ENCODE measurements around the gene SOAT2. TPM values are rescaled to one million over a fixed set of nuclear protein-coding genes. Genes with fewer than 3 reads are reported as not detected.

SOAT2 gene
- total and polyA plus RNA-seq, 2 donors (not counting 3 experiments of a cell fraction or from before 2014, with no cell fraction given): not detected

GRCh38 chr12:53062011-53062961 lies 41.0 kb upstream of the SOAT2 start:
- FAIRE-seq (no peak), DNase-seq (ENCODE audit: low read depth, low spot score) (no peak)
- Histone ChIP-seq H3K36me3 (ENCODE audit: control insufficient read depth in 2 of 2, extremely low read depth in 1 of 2, insufficient read depth in 2 of 2, low read length in 2 of 2) (peaks cover 5 to 46% of the 10 kb centered on the region in 2 experiments), H4K20me1 (replicated peaks; ENCODE audit: control insufficient read depth, extremely low read depth, insufficient read depth, low read length) (no peaks in the 10 kb centered on the region), H3K27ac (ENCODE audit: insufficient read depth, low read depth, low read length) (no peak overlapping the region), H3K9me3 (replicated peaks; ENCODE audit: control insufficient read depth, insufficient read depth, low read length) (no peaks in the 10 kb centered on the region), H3K4me2 (ENCODE audit: insufficient read depth, low read length) (no peak overlapping the region), H3K27me3 (ENCODE audit: control insufficient read depth in 2 of 2, insufficient read depth in 2 of 2, low read length in 2 of 2) (no peaks in the 10 kb centered on the region), H3K9me1 (replicated peaks; ENCODE audit: control insufficient read depth, extremely low read depth, insufficient read depth, low read length) (no peaks in the 10 kb centered on the region), H3K79me2 (ENCODE audit: control insufficient read depth, insufficient read depth, low read length) (no peaks in the 10 kb centered on the region), H3K4me3 (replicated peaks in 1 of 3; ENCODE audit: insufficient read depth in 1 of 3, low read depth in 1 of 3, low read length in 3 of 3) (no peak overlapping the region), H3K9ac (replicated peaks; ENCODE audit: extremely low read depth, insufficient read depth, low read length) (no peak overlapping the region), H2AFZ (ENCODE audit: low read depth, low read length) (no peak overlapping the region), H3K4me1 (ENCODE audit: control insufficient read depth, extremely low read depth, insufficient read depth, low read length) (peaks cover 24% of the 10 kb centered on the region)
- no TSS peak for BruUV-seq (replicated peaks)
- dilution Hi-C loops (cut with MboI; ENCODE audit: extremely low pct_ligation_motif_present, low sequenced_read_pairs): no loop called here
- peak; percentile 12 for TF ChIP-seq POLR2AphosphoS5 (IDR thresholded peaks at IDR 0.05; ENCODE audit: insufficient read depth, low read depth, low read length)
- TF ChIP-seq MAX (IDR thresholded peaks at IDR 0.05; ENCODE audit: insufficient read depth, insufficient read length): no peak
- ChIA-PET POLR2A (no interaction called here), CTCF (interaction anchor here (0.5 to 14.2 kb wide), 9 partner anchors 10 to 161 kb away, joined by 3 to 463 read pairs (median 6); partner anchors contain the start of genes IGFBP6, SOAT2 and TNS2)
- intact Hi-C loops (cut with micrococcal nuclease): no loop called here

- no peak overlapping the region for H2AFZ ChIP-seq (ENCODE audit: low read depth, low read length)
- H3K9me1 ChIP-seq (replicated peaks; ENCODE audit: control insufficient read depth, extremely low read depth, insufficient read depth, low read length): no peaks in the 10 kb centered on the region
- no TSS peak for BruUV-seq (replicated peaks)
- no peak overlapping the region for H3K27ac ChIP-seq (ENCODE audit: insufficient read depth, low read depth, low read length)
- dilution Hi-C loops (cut with MboI; ENCODE audit: extremely low pct_ligation_motif_present, low sequenced_read_pairs): no loop called here
- DNase-seq (ENCODE audit: low read depth, low spot score) (no peak), FAIRE-seq (no peak)
- ChIA-PET CTCF (interaction anchor here (0.5 to 14.2 kb wide), 5 partner anchors 9 to 160 kb away, joined by 3 to 463 read pairs (median 45); partner anchors contain the start of genes IGFBP6, SOAT2 and TNS2), POLR2A (no interaction called here)
- H3K4me2 ChIP-seq (ENCODE audit: insufficient read depth, low read length): no peak overlapping the region
- H3K36me3 ChIP-seq (ENCODE audit: control insufficient read depth in 2 of 2, extremely low read depth in 1 of 2, insufficient read depth in 2 of 2, low read length in 2 of 2): peaks cover 5 to 38% of the 10 kb centered on the region in 2 experiments
- no peaks in the 10 kb centered on the region for H3K9me3 ChIP-seq (replicated peaks; ENCODE audit: control insufficient read depth, insufficient read depth, low read length)
- peaks cover 32% of the 10 kb centered on the region for H3K4me1 ChIP-seq (ENCODE audit: control insufficient read depth, extremely low read depth, insufficient read depth, low read length)
- no peaks in the 10 kb centered on the region for H3K79me2 ChIP-seq (ENCODE audit: control insufficient read depth, insufficient read depth, low read length)
- TF ChIP-seq MYC (IDR thresholded peaks at IDR 0.05; ENCODE audit: low read depth, low read length) (no peak), POLR2A (IDR thresholded peaks at IDR 0.05; ENCODE audit: low read depth, low read length) (peak; percentile 64)
- no peak overlapping the region for H3K9ac ChIP-seq (replicated peaks; ENCODE audit: extremely low read depth, insufficient read depth, low read length)
- no peaks in the 10 kb centered on the region for H3K27me3 ChIP-seq (ENCODE audit: control insufficient read depth in 2 of 2, insufficient read depth in 2 of 2, low read length in 2 of 2)
- no peaks in the 10 kb centered on the region for H4K20me1 ChIP-seq (replicated peaks; ENCODE audit: control insufficient read depth, extremely low read depth, insufficient read depth, low read length)
- intact Hi-C loops (cut with micrococcal nuclease): no loop called here
- no peak overlapping the region for H3K4me3 ChIP-seq (replicated peaks in 1 of 3; ENCODE audit: insufficient read depth in 1 of 3, low read depth in 1 of 3, low read length in 3 of 3)
Observed at GRCh38 chr12:53062977-53063707, 40.1 kb upstream of the SOAT2 start.

Measured in endothelial cell of umbilical vein (primary cell).